Measurements from ENCODE around the gene STK39.
"Not testable (repeated sequence)": the region's sequence is repeated elsewhere in the genome, so short reads cannot be mapped to it uniquely, and the experiment has no call there.

The STK39 gene

DNA sequence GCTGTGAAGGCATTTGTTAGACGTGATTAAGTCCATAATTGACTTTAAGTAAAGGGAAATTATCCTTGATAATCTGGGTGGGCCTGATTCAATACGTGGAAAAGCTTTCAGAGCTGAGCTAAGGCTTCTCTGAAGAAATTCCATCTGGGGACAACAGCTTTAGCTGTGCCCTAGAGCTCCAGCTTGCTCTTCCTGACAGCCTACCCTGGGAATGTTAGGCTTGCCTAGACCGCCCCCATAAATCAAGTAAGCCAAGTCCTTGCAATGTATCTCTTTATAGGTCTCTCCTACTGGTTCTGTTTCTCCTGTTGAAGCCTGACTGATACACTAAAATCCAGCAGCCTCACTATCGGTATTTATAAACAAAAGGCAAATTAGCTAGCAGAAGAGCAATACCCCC, 160.0 kb downstream of the STK39 start:
- no peak for DNase-seq (ENCODE audit: low read depth)

DNA sequence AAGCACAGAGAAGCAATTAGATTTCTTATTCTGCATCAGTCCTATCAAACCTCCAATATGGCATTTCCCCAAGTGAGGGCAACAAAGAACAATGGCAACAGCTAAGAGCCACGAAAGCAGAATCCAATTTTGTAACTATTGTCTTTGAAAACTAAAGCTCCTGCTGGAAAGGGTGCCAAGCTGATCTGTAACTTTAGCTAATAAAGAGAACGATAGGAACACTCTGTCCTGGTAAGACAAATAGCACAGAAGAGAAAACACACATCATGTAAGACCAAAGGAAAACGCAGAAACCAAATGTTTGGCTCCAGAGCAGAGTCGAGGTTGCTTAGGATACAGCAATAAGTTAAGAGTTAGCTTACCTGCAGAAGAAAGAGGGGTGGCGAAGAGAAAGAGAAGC, 160.5 kb downstream of the STK39 start:
- DNase-seq (ENCODE audit: low read depth): no peak

DNA sequence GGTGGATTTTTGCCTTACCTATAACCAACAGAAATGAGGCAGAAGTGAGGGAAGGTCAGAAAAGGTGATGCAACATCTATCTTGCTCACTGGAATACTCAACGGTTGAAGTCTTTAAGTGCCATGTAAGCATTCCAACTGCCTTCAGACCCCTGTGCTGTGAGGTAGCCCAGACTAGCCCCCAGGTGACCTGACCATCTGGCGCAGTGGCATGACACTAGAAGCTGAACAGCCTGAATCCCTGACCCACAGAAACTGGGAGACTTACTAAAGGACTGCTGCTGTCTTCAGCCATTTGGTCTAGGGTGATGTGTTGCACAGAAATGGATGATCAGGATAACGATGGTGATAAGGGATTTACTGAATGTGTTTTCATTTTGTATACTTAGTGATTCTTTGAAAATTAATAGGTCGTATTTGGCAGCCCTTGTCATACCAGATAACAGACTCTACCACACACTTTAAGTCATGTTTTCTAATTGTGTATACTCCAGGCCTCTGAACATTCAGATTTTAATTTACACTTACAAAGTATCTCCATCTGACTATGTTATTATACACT, 161.5 kb downstream of the STK39 start:
- no peak for DNase-seq (ENCODE audit: low read depth)

DNA sequence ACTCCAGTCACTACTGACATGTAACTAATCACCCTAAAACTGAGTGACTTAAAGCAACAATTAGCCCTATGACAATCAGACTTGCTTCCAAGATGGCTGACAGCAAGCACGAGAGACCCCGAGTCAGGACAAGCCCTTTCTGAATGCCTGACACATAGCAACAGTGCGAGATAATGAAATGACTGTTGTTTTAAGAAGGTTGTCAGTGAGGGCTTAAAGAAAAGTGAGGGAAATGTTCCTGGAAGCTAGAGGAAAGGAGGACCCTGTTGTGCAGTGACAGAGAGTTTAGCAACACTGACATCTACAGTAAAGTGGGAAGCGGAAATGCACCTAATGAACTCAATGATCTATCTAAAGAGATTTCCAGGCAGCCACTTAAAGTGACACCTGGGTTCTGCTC, 163.1 kb downstream of the STK39 start:
- DNase-seq (ENCODE audit: low read depth): no peak

DNA sequence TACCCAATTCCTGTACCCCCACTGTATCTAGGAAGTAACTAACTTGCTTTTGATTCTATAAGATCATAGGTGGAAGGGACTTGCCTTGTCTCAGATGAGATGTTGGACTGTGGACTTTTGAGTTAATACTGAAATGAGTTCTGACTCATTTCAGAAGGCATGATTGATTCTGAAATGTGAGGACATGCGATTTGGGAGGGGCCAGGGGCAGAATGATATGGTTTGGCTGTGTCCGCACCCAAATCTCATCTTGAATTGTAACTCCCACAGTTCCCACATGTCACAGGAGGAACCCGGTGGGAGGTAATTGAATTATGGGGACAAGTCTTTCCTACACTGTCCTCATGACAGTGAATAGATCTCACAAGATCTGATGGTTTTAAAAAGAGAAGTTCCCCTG, 165.9 kb downstream of the STK39 start:
- DNase-seq (ENCODE audit: low read depth): not testable (repeated sequence)

DNA sequence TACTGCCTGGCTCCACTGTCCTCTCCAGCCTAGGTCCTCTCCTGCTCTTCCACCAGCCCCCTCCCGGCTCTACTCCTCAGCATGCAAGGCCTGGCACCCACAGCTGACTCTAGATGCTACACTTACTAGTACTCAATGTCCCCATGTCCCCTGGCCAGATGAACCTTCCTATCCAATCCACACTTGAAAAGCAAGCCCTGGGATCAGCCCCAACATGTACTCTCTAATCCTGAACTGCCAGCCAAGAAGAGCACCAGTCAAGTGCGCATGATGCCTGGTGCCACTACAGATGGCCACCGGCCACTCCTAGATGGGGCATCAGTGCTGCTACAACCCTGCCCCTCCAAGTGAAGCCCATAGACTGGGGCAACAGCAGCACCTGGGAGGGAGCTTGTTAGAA, 168.2 kb downstream of the STK39 start:
- no peak for DNase-seq (ENCODE audit: low read depth)

DNA sequence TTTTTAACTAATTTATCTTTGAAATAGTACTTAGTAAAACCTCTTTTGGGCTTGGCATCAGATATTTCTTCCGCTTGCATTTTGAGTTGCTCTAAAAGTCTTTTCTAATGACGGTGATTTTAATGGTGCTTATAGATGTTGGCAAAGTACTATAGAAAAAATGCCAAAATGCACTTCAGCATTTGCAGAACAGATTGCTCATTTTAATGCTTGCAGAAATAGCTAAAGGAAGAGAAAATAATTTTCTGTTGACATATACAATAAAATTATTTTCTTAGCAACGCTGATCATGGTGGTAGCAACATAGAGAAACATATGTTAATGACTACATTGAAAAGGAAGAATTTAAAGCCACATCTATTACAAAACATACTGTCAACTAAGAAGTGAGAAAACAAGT, 170.7 kb downstream of the STK39 start:
- DNase-seq (ENCODE audit: low read depth): no peak

DNA sequence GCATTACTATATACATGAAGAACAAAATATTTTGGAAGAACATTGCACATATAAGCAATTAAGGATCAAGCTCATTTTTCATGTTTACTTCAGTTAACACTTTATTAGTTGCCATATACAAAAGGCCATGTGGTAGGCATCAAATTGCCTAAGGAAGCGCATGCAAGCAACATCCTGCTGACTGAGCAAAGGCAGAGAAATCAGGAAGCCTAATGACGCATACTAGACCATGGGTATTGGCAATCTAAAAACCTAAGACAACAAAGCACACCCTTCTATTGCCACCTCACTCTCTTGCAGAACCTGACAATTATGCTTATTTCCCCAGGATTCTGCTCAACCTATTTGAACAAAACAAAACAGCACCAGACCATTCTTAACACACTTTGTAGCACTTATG, 171.9 kb downstream of the STK39 start:
- no peak for DNase-seq (ENCODE audit: low read depth)

DNA sequence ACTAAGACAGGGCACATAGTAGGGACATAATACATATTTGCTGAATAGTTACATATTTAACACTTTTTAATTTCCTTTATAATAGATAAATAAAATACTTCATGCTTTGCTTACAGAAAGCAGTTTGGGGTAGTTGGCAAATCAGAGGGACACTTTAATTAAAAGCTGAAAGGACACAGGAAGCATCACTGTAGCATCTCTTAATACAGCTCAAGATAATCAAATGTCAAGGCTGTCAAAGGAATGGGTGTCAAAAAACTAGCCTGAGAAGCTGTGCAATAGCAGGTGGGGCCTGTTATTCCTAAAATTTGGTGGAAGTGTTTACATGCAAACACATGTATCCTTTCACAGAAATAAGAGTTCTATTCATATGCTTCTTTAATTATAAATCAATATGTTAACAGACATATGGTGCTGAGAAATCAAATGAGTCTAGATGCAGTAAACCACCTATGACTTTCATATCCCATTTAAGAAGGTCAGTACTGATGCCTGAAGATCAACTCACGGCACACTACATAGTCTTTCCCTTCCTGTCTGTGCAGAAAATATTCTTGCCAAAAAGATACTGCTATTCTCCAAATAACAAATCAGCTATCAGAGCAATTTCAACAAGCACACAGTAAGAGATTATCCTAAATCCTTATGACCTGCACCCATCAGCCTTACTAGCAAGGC, 174.6 kb downstream of the STK39 start:
- DNase-seq (ENCODE audit: low read depth): no peak

DNA sequence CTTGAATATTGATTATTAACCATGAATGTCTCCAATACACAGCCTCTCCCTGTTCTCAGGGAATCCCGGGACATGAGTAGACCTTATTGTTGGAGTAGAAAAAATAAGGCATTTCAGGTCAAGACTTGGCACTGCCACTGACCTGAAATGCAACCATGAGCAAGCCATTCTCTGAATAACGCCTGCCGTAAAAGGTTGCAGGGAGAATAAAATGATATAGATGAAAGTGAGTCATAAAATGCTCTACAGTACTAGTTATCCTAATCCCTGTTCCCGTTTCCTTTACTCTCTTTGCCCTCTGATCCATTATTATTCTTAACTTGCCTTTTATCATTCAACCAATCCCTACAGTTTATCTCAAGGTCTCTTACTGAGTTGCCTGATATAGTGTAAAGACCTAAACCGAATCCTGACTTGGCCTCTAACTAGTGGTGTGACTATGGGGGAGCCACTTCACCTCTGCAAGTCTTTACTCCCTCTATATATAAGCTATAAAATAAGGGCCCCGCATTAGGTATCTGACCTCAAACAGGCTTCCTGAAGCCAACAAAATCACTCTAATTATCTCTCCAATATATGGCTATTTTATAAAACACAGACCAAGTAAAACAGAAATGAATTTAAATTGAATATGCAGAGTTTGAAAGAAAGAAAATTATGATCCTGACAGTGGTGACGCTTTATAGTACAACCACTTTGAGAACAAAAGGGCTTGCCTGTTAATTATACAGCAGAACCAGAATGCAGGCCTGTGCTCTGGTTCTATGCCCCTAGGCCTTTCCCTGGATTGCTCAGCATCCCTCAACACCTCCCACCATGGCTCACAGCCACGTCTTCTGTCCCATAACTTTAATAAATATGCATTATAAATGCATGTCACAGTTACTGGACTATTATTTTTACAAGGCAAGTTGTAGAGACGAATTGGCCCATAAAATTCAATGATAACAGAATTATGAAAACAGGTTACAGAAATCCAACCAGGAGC, 183.1 kb downstream of the STK39 start:
- no peak for DNase-seq (ENCODE audit: low read depth)

DNA sequence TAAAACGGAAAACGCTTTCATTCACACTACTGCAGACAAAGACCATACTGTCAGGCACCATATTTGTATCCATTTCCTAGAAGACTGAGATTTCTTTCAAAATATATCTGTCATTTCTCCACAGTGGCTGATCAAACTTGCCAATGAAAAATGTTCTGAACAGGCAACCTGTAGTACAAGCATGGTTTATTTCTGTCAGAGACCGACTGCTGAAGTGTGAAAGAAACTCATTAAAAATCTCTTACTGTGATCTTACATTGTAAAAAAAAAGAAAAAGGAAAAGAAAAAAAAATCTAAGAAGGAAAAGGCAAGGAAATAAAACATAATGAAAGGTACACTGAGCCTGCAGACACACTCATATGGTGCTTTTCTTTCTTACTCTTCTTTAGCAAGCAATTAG, 184.5 kb downstream of the STK39 start:
- DNase-seq (ENCODE audit: low read depth): no peak

DNA sequence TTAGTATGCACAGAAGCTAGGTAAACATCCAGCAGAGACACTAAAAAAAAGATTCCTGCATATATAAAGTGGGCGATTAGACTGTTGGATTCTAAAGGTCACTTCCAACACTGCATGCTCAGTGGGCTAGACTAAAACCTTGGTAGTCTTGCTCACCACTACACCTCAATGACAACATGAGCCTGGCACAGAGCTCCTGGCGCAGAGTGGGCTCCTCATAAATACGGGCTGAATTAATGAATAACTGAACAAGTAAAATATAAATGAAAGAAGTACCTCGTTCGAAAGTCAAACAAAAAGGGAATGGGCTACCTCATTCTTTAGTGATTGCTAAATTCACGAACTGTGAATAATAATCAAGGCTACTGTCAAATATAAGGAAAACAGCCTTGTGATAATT, 185.3 kb downstream of the STK39 start:
- DNase-seq (ENCODE audit: low read depth): no peak

DNA sequence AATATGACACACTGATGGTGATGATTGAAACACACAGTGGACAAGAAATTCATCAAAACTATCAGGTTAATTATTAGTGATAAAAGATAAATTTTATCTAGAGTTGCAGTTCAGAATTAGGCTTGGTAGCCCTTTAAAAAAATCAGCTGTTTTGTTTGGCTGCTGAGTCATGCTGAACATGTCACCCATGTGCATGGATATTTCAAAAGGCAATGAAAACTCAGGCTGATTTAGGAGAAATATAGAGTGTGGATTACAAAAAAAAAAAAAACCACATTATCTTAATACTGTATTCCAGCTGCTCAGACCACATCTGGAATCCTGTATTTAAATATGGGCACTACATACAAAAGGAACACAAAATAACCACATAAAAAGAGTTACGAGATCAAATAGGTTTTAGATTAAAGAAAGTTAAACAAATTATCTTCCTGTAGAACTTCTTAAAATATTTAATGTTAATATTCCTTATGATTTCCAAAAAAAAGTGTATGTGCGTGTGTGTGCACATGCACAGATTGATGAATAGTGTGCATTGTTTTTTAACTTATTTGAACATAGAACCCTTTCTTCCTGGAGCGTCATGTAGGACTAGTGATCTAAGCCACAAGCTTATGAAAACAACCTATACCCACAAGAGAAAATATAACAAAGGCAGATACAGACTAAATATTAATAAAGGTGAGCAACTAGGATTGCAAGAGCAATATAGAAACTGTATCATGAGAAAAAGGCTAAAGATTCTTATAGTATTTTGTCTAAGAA, 186.2 kb downstream of the STK39 start:
- DNase-seq (ENCODE audit: low read depth): no peak

DNA sequence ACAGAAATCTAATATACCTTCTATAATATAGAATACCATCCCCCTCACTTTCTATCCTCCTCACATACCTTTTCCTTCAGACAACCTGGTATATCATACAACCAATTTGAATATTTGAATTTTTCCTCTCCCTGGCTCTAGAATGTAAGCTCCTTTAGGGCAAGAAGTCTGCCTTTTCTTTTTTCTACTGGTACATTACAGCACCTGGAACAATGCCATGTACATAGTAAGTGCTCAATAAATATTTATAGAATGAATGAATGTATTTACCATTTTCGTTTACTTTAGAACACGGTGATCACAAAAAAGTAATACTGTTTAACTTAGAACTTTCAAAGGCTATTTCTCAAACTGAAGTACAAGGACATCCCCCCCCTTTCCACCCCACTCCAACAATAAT, 187.6 kb downstream of the STK39 start:
- DNase-seq (ENCODE audit: low read depth): no peak

DNA sequence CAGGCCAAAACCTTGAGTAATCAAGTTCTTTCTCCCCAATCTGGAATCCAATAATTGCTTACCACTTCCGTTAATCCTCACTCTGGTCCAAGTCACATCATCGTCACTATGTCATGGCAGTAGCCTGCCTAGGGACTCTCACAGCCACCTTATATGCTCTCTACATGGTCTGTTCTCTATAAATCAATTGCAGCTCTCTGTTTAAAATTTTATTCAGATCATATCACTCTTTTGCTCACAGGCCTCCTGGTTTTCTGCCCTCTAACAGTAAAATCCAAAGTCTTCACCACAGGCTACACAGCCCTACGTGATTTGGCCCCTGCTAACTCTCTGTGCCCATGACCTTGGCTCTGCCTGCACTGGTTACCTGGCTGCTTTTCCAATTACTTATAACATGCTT, 188.7 kb downstream of the STK39 start:
- no peak for DNase-seq (ENCODE audit: low read depth)

DNA sequence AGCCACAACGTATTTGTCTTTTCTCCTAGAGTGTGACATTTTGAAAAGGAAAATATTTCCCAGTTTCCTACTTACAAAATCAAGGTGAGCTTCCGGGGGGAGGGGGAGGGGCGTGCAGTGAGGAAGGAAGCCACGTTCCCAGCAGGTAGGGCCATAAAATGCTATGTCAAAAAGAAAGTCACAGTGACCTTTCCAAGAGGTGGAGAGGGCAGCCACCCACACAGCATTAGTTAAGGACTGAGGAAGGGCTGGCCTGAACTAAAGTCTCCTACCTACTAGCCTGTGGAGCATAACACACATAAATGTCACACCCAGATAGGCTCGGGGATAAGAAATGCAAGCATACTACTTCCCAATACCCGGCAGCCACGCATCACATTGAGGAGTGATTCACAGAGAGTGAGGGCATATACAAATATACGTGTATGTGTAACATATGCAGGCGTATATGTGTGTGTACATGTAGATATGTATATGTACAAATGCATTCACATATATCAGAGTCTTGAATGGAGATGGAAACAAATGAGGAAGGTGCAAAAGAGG, 191.1 kb downstream of the STK39 start:
- no peak for DNase-seq (ENCODE audit: low read depth)

DNA sequence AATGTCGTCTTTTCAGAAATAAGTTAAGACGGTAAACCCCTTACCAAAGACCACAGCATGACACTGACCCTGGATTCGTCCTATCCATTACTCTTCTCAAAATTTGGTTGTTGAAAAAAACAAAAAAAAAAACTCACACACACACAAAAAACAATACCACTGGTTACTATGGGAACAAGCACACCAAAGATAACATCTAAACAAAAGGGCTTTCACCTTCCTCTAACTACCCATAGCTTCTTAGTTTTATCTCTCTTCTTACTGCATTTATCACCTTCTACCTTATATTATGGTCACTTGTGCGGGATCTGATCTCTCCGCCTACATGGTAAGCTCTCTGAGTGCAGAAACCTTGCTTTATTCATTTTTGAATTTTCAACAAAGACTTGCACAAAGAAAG, 192.7 kb downstream of the STK39 start:
- no peak for DNase-seq (ENCODE audit: low read depth)

DNA sequence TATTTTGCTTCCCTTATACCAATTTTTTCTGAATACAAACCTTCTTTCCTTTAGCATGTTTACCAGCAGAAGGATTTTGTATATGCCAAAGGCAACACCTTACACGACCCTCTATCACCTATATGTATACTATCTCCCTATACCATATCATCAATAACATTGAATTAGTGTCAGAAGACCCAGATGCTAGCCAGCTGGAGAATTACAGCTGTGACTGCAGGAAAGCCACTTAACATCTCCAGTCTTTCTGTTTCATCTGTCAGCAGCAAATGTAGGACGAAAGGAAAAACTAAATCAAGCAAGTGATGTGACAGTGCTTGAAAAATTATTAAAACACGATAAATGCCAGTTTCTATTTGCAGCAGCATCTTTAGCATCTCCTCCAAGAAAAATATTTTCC, 193.7 kb downstream of the STK39 start:
- no peak for DNase-seq (ENCODE audit: low read depth)

DNA sequence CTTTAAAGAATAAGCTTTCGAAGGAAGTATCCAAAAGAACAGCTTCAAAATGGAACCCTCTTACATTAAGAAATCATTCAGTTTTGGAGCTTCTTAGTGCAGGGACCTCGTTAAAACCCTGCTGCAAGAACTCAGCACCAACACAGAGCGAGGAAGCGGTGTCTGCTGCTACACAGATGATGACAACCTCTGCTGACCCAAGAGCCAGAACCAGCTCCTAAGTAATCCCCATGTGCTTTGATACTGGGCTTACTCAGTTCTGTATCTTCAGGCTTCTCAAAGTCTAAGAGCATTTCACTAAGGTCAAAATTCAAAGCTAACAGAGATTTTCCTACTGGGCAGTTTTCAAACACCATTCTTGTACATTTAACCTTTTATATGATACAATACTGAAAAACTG, 194.6 kb downstream of the STK39 start:
- no peak for DNase-seq (ENCODE audit: low read depth)

DNA sequence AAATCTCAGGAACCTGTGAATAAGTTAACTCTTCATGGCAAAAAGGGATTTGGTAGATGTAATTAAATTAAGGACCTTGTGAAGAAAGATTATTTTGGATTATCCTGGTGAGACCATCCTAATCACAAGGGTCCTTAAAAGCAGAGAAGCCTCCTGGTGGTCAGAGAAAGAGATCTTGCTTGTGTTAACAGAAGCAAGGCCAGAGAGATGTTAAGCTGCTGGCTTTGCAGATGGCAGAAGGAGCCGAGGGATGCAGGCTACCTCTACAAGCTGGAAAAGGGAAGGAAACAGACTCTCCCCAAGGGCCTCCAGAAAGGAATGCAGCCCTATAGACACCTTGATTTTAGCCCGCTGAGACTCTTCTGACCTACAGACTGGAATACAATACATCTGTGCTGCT, 197.0 kb downstream of the STK39 start:
- no peak for DNase-seq (ENCODE audit: low read depth)

DNA sequence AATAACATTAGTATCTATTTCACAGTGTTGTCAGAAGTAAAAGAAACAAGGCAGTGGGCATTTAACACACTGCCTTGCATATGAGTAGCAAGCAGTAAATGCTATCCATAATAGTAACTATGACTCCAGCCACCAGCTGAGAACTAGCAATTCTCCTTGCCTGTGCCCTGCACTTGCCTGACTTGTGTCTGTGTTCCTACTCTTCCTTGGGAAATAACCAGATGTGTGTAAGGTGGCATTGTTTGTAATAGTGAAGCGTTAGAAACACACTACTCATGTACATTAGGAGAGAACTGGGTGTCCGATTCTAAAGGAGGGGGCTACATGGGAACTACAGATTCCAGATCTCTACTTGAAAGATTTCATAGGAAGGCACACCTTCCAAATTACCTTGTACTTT, 197.8 kb downstream of the STK39 start:
- no peak for DNase-seq (ENCODE audit: low read depth)

DNA sequence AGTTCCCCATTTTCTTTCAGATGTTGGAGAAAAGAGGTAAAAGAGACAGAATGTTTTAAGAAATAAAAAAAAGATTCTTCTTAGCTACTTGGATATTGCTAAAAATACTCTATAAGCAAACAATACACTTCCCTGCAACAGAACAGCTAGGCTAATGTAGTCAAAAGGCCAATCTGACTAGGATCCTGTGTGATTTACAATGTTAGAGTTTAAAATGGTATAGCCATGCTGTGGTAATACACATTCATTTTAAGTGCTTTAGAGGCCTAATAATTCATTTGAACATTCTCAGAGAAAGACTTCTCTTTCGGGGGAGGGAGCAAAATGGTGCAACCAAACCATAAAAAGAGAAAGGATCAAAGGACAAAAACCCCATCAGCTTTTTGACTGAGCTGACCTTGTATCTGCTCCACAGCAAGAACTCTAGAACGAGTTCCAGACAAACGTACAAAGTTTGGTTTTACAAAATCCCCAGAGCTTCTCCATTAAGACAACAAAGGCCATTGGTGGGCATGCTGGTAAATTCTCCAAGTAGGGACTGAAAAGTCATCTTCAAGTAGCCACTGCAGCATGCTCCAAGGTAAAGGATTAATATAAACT, 200.2 kb downstream of the STK39 start:
- no peak for DNase-seq (ENCODE audit: low read depth)
